HEK293 (cell line): ENCODE measurements around the gene ZFPM1.

Source experiments
- CTCF ChIA-PET: fragments of 350-600 bp; formaldehyde crosslinking; extraction: SDS; loops from one replicate; lab custom pipeline; 2021; ENCODE audit warnings: antibody characterized with exemption; lab: Yijun Ruan, JAX
- POLR2A ChIA-PET: fragments of 300-600 bp; formaldehyde crosslinking; extraction: SDS; loops from one replicate; lab custom pipeline; 2020; ENCODE audit warnings: antibody characterized with exemption, inconsistent platforms; lab: Yijun Ruan, JAX
- H3K27ac ChIP-seq: fragments of 200-500 bp; sonication (Bioruptor generic); 2 replicates; pipeline ENCODE4 v1.5.1; 2014; ENCODE audit warnings: low read depth, low read length, control low read depth, inconsistent platforms; ENCODE audit errors: extremely low read depth
- H3K36me3 ChIP-seq, 2 experiments: fragments of 200-500 bp in 1 of 2; sonication (Bioruptor generic) in 1 of 2; 1 replicate in 1 of 2; 2 replicates in 1 of 2; pipeline ENCODE4 v1.5.1; 2014 to 2017; ENCODE audit warnings: inconsistent platforms in 2 of 2, low read length in 2 of 2; ENCODE audit not compliant: control insufficient read depth in 2 of 2, insufficient read depth in 1 of 2
- H3K4me1 ChIP-seq: fragments of 200-500 bp; sonication (Bioruptor generic); 2 replicates; pipeline ENCODE4 v1.5.1; 2014; ENCODE audit warnings: mild to moderate bottlenecking, low read length, inconsistent platforms; ENCODE audit not compliant: control insufficient read depth, insufficient read depth
- H3K4me3 ChIP-seq: 2 replicates; pipeline ENCODE4 v1.5.1; 2011; ENCODE audit warnings: low read depth, mild to moderate bottlenecking, control low read depth, low read length, moderate library complexity
- H3K9me3 ChIP-seq: fragments of 200-500 bp; sonication (Bioruptor generic); 2 replicates; pipeline ENCODE4 v1.5.1; 2014; ENCODE audit warnings: low read depth, low read length, inconsistent platforms; ENCODE audit not compliant: control insufficient read depth, insufficient read depth
- GLIS1 ChIP-seq: fragments of 450-650 bp; formaldehyde crosslinking; IDR thresholded peaks from 2 replicates; pipeline ENCODE4 v1.5.1; 2016; ENCODE audit warnings: missing biosample characterization, missing genetic modification characterization
- GLIS2 ChIP-seq: fragments of 450-650 bp; formaldehyde crosslinking; IDR thresholded peaks from 2 replicates; pipeline ENCODE4 v1.5.1; 2016; ENCODE audit warnings: missing biosample characterization, missing genetic modification characterization
- MYNN ChIP-seq: fragments of 450-650 bp; formaldehyde crosslinking; IDR thresholded peaks from 2 replicates; pipeline ENCODE4 v1.5.1; 2016; ENCODE audit warnings: missing biosample characterization, missing genetic modification characterization, borderline replicate concordance
- ZIC2 ChIP-seq: fragments of 450-650 bp; formaldehyde crosslinking; IDR thresholded peaks from 2 replicates; pipeline ENCODE4 v1.5.1; 2016; ENCODE audit warnings: missing biosample characterization, missing genetic modification characterization
- ZNF146 ChIP-seq: fragments of 450-650 bp; formaldehyde crosslinking; IDR thresholded peaks from 2 replicates; pipeline ENCODE4 v1.5.1; 2016; ENCODE audit warnings: missing biosample characterization, missing genetic modification characterization
- ZNF214 ChIP-seq: fragments of 450-650 bp; formaldehyde crosslinking; IDR thresholded peaks from 2 replicates; pipeline ENCODE4 v1.5.1; 2017; ENCODE audit warnings: missing biosample characterization, mild to moderate bottlenecking, missing genetic modification characterization, borderline replicate concordance
- ZNF274 ChIP-seq, 2 experiments: fragments of 200-500 bp in 1 of 2; fragments of 450-650 bp in 1 of 2; sonication (Bioruptor generic) in 1 of 2; formaldehyde crosslinking in 1 of 2; IDR thresholded peaks; 2 replicates each; pipeline versions ENCODE4 v1.5.1 to v1.6.1; 2014 to 2016; ENCODE audit warnings: borderline replicate concordance in 1 of 2, inconsistent platforms in 1 of 2, low read length in 1 of 2, missing biosample characterization in 1 of 2, missing genetic modification characterization in 1 of 2
- ZNF555 ChIP-seq: fragments of 450-650 bp; formaldehyde crosslinking; conservative IDR thresholded peaks from 2 replicates; pipeline ENCODE4 v1.5.1; 2017; ENCODE audit warnings: missing biosample characterization, mild to moderate bottlenecking, missing genetic modification characterization, inconsistent platforms
- ZNF571 ChIP-seq: fragments of 450-650 bp; formaldehyde crosslinking; IDR thresholded peaks from 2 replicates; pipeline ENCODE4 v1.5.0; 2017; ENCODE audit warnings: missing biosample characterization, missing genetic modification characterization
- ZNF600 ChIP-seq: fragments of 450-650 bp; formaldehyde crosslinking; IDR thresholded peaks from 2 replicates; pipeline ENCODE4 v1.5.1; 2016; ENCODE audit warnings: missing biosample characterization, missing genetic modification characterization
- ZNF677 ChIP-seq: fragments of 450-650 bp; IDR thresholded peaks from 2 replicates; pipeline ENCODE4 v1.5.0; 2018; ENCODE audit warnings: missing biosample characterization, mild to moderate bottlenecking, missing genetic modification characterization, moderate library complexity
- ZSCAN16 ChIP-seq: fragments of 450-650 bp; formaldehyde crosslinking; IDR thresholded peaks from 2 replicates; pipeline ENCODE4 v1.5.1; 2016; ENCODE audit warnings: missing biosample characterization, missing genetic modification characterization
- TF ChIP-seq, protein P1 (sequence below): fragments of 450-650 bp; formaldehyde crosslinking; IDR thresholded peaks from 2 replicates; pipeline ENCODE4 v1.5.1; 2016; ENCODE audit warnings: missing biosample characterization, missing genetic modification characterization
- TF ChIP-seq, protein P2 (sequence below): fragments of 450-650 bp; formaldehyde crosslinking; IDR thresholded peaks from 2 replicates; pipeline ENCODE4 v1.5.1; 2016; ENCODE audit warnings: missing biosample characterization, missing genetic modification characterization, borderline replicate concordance
- TF ChIP-seq, protein P3 (sequence below): fragments of 450-650 bp; formaldehyde crosslinking; IDR thresholded peaks from 2 replicates; pipeline ENCODE4 v1.5.1; 2017; ENCODE audit warnings: missing biosample characterization, missing genetic modification characterization
- TF ChIP-seq, protein P4 (sequence below): fragments of 450-650 bp; formaldehyde crosslinking; IDR thresholded peaks from 2 replicates; pipeline ENCODE4 v1.5.1; 2016; ENCODE audit warnings: missing biosample characterization, missing genetic modification characterization
- TF ChIP-seq, protein P5 (sequence below): fragments of 450-650 bp; formaldehyde crosslinking; IDR thresholded peaks from 2 replicates; pipeline ENCODE4 v1.5.1; 2016; ENCODE audit warnings: missing biosample characterization, missing genetic modification characterization

Gene ZFPM1

DNA sequence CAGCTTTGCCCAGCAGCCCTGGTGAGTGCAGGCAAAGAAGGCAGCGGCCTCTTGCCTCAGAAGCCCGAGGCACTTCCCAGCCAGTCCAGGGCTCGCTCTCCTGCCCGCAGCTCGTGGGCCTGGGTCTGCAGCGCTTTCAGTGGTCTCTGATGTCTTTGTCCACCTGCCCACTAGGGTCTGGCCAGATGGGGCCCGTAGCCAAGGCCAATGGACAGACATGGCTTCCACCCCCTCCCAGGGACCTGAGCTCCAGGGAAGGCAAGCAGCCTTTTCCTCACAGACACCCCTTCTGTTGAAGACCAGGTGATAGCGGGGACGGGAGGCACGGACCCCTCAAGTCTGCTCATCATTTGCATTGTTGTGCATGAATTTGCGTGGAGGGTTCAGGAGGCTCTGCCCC lies 83.4 kb downstream of the ZFPM1 start:
- Histone ChIP-seq H3K27ac (no peak overlapping the region), H3K4me3 (no peak overlapping the region)
- POLR2A ChIA-PET: interaction anchor here (0.9 kb wide), 2 partner anchors 34 to 84 kb away, joined by 3 to 5 read pairs; partner anchors contain the start of genes ZC3H18 and ZFPM1
- no peak for TF ChIP-seq ZNF214
- TF ChIP-seq MYNN (tag by site-specific recombination): no peak
- no peak for TF ChIP-seq ZNF274 (IDR thresholded peaks at IDR 0.05; ENCODE audit: low read length)
- no peak for TF ChIP-seq ZNF274 (tag by site-specific recombination; IDR thresholded peaks at IDR 0.05; ENCODE audit: borderline replicate concordance)
- no peak for TF ChIP-seq ZNF677 (tag by site-specific recombination)
- TF ChIP-seq, protein P1, sequence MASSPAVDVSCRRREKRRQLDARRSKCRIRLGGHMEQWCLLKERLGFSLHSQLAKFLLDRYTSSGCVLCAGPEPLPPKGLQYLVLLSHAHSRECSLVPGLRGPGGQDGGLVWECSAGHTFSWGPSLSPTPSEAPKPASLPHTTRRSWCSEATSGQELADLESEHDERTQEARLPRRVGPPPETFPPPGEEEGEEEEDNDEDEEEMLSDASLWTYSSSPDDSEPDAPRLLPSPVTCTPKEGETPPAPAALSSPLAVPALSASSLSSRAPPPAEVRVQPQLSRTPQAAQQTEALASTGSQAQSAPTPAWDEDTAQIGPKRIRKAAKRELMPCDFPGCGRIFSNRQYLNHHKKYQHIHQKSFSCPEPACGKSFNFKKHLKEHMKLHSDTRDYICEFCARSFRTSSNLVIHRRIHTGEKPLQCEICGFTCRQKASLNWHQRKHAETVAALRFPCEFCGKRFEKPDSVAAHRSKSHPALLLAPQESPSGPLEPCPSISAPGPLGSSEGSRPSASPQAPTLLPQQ: no peak
- no peak for TF ChIP-seq ZSCAN16 (tag by site-specific recombination)
- TF ChIP-seq ZNF146: no peak
- TF ChIP-seq ZNF555 (tag by site-specific recombination): no peak
- TF ChIP-seq ZNF571 (tag by site-specific recombination): no peak
- TF ChIP-seq, all 188 proteins: peak for 0
- Histone ChIP-seq H3K36me3 (peaks cover 0 to 14% of the 10 kb centered on the region in 2 experiments; a peak in 1 of 3 replicates), H3K9me3 (no peaks in the 10 kb centered on the region), H3K4me1 (peaks cover 6% of the 10 kb centered on the region; the same call in 1 of the 2 replicates)
- CTCF ChIA-PET: interaction anchor here (0.8 to 1.0 kb wide), 2 partner anchors 26 to 98 kb away, joined by 3 to 4 read pairs; no protein-coding TSS in a partner anchor

DNA sequence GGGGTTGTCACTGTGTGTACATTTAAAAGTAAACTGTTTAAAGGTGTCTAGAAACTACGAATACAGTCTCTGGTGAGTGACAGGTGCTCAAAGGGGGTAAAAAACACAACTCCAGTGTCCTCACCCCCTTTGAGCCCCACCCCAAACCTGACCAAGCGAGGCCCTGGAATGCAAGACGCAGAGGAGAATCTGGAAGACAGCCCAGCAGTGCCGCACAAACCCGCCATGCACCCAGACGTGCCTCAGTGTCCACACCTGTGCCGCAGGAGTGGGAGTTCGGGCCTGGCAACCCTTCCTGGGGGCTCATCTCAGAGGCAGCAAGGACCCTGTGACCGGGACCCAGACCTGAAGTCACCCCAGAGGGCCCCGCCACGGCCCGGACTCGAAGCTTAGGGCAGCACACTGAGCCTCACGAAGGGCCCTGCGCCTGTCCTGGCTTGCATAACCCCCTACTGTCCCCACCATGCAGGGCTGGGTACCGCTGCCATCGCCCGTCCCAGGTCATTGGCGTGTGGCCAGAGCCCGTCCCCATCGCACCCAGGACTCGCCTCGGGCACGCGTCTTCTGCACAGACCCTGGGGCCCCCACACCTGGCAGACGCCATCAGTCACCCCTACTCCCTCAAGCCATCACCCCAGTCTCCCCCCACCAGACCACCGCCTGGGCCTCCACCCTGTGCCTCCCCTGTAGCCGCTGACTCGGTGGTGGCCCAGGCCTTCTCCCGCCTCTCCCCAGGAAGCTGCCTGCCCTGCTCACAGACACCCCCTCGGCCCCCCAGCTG lies 84.1 kb downstream of the ZFPM1 start:
- H3K4me3 ChIP-seq: no peak overlapping the region
- H3K4me1 ChIP-seq: peaks cover 6% of the 10 kb centered on the region; the same call in 1 of the 2 replicates
- CTCF ChIA-PET: no interaction called here
- TF ChIP-seq ZNF600 (tag by site-specific recombination) (0 out of 2 replicates have a peak, but pooled peaks have one; percentile 31), ZNF677 (tag by site-specific recombination) (no peak), ZIC2 (tag by site-specific recombination) (peak; percentile 60), GLIS2 (tag by site-specific recombination) (peak; percentile 66), GLIS1 (tag by site-specific recombination) (peak; percentile 83)
- TF ChIP-seq, protein P2, sequence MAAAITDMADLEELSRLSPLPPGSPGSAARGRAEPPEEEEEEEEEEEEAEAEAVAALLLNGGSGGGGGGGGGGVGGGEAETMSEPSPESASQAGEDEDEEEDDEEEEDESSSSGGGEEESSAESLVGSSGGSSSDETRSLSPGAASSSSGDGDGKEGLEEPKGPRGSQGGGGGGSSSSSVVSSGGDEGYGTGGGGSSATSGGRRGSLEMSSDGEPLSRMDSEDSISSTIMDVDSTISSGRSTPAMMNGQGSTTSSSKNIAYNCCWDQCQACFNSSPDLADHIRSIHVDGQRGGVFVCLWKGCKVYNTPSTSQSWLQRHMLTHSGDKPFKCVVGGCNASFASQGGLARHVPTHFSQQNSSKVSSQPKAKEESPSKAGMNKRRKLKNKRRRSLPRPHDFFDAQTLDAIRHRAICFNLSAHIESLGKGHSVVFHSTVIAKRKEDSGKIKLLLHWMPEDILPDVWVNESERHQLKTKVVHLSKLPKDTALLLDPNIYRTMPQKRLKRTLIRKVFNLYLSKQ (tag by site-specific recombination): no peak
- TF ChIP-seq, protein P3, sequence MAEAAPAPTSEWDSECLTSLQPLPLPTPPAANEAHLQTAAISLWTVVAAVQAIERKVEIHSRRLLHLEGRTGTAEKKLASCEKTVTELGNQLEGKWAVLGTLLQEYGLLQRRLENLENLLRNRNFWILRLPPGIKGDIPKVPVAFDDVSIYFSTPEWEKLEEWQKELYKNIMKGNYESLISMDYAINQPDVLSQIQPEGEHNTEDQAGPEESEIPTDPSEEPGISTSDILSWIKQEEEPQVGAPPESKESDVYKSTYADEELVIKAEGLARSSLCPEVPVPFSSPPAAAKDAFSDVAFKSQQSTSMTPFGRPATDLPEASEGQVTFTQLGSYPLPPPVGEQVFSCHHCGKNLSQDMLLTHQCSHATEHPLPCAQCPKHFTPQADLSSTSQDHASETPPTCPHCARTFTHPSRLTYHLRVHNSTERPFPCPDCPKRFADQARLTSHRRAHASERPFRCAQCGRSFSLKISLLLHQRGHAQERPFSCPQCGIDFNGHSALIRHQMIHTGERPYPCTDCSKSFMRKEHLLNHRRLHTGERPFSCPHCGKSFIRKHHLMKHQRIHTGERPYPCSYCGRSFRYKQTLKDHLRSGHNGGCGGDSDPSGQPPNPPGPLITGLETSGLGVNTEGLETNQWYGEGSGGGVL (tag by site-specific recombination): peak; percentile 63
- TF ChIP-seq, protein P4, sequence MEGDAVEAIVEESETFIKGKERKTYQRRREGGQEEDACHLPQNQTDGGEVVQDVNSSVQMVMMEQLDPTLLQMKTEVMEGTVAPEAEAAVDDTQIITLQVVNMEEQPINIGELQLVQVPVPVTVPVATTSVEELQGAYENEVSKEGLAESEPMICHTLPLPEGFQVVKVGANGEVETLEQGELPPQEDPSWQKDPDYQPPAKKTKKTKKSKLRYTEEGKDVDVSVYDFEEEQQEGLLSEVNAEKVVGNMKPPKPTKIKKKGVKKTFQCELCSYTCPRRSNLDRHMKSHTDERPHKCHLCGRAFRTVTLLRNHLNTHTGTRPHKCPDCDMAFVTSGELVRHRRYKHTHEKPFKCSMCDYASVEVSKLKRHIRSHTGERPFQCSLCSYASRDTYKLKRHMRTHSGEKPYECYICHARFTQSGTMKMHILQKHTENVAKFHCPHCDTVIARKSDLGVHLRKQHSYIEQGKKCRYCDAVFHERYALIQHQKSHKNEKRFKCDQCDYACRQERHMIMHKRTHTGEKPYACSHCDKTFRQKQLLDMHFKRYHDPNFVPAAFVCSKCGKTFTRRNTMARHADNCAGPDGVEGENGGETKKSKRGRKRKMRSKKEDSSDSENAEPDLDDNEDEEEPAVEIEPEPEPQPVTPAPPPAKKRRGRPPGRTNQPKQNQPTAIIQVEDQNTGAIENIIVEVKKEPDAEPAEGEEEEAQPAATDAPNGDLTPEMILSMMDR (tag by site-specific recombination): peak; percentile 70
- TF ChIP-seq, protein P5, sequence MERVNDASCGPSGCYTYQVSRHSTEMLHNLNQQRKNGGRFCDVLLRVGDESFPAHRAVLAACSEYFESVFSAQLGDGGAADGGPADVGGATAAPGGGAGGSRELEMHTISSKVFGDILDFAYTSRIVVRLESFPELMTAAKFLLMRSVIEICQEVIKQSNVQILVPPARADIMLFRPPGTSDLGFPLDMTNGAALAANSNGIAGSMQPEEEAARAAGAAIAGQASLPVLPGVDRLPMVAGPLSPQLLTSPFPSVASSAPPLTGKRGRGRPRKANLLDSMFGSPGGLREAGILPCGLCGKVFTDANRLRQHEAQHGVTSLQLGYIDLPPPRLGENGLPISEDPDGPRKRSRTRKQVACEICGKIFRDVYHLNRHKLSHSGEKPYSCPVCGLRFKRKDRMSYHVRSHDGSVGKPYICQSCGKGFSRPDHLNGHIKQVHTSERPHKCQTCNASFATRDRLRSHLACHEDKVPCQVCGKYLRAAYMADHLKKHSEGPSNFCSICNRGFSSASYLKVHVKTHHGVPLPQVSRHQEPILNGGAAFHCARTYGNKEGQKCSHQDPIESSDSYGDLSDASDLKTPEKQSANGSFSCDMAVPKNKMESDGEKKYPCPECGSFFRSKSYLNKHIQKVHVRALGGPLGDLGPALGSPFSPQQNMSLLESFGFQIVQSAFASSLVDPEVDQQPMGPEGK (tag by site-specific recombination): peak; percentile 46; the same call in 1 of the 2 replicates
- TF ChIP-seq, all 188 proteins: peak for 7
- Histone ChIP-seq H3K9me3 (no peaks in the 10 kb centered on the region), H3K36me3 (peaks cover 0 to 11% of the 10 kb centered on the region in 2 experiments; a peak in 1 of 3 replicates), H3K27ac (no peak overlapping the region)
- POLR2A ChIA-PET: interaction anchor here (0.9 kb wide), 1 partner anchor 84 kb away, joined by 3 read pairs; the partner anchor contains the start of gene ZFPM1
